ENCODE data around the gene PEAK1.

PEAK1 gene

DNA sequence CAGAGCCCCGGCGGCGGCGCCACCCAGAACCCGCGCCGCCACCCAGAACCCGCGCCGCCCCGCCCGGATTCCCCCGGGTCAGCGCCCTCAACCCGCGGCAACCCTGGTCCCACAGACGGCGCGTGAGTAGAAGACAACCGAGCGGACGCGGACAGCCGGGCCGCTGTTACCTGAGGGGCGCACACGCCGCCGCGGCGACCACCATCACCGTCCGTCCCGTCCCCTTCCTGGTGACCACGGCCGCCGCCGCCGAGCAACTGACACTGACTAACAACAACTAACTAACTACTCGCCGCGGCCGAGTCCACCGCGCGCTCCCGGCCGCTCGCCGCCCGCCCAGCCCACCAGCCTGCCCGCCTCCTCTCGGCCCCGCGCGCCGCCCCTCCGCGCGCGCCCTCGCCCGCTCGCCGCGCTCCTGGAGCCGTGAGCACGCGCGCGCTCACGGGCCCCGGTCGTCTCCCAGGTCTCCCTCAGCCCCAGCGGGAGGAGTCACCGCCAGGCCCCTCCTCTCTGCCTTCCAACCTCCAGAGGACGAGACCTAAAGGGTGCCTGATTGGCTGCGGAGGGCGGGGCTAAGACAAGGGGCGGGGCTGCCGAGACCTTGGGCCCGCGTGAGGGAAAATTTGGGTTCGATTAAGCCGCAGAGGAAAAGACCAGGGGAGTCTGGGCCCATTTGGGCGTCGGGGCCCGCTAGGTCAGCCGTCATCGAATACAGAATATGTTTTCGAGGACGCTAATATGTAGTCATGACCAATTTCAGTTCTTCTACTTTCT is at the start of gene PEAK1:
TSS of gene PEAK1 (minus strand) at position 269 of the 774 bp plus-strand sequence. CDS start 238,178 bp downstream, outside the sequence.
- in situ Hi-C loops (cut with MboI; ENCODE audit: low pct_unique_long_range_greater_than_20kb, low sequenced_read_pairs): no loop called here

DNA sequence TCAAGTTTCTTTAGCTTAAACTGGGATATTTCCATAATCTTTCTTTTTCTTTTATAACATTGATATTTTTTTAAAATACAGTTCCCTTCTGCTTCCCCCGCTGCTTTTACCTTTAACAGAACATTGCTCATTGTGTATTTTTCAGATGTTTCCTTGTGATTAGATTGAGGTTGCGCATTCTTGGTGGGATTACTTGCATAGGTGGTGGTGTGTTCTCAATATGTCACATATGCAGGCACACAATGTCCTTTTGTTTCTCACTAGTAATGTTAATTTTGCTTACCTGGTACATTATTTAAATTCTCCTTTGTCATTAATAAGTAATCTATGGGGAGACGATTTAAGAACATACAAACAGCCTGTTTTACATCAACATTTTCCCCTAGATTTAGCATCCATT is 49.0 kb upstream of the PEAK1 start:
- in situ Hi-C loops (cut with MboI; ENCODE audit: low pct_unique_long_range_greater_than_20kb, low sequenced_read_pairs): no loop called here
- DNase-seq: no peak

More for the DNA sequence above, at the start of gene PEAK1:
- peak; percentile 100 for DNase-seq

- in situ Hi-C loops (cut with MboI; ENCODE audit: low pct_unique_long_range_greater_than_20kb, low sequenced_read_pairs): no loop called here
- no peak for DNase-seq
Measured at GRCh38 chr15:77466521-77466920, 46.6 kb upstream of the PEAK1 start.

DNA sequence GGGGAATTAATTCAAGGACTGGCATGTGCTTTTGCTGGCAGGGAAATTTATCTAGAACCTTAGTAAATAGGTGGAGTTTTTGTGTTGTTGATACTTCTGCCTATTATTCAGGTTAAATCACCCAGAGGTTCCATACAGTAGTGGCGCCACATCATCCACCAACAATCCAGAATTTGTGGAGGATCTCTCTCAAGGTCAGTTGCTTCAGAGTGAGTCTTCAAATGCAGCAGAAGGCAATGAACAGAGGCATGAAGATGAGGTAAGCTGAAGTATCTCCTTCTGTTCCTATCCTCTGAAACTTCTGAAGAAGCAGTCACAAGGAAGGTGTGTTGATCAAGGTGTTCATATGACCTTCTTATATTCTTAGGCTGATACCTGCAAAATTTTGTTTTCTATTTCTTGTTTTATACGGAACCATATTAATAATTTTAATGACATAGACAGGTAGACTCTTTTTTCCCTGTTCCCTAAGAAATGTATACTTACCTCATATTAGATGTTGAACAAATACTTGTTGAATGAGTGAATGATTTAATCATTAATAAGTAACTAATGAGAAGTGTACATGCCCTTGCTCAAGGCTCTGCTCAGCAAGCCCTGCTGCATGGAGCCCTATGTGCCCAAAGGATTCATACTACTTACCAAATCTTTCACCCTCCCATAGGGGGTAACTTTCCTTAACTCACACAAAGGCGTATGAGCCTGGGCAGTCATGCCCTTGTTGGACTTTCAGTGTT is 44.4 kb upstream of the PEAK1 start:
- in situ Hi-C loops (cut with MboI; ENCODE audit: low pct_unique_long_range_greater_than_20kb, low sequenced_read_pairs): no loop called here
- no peak for DNase-seq

- no peak for DNase-seq
- in situ Hi-C loops (cut with MboI; ENCODE audit: low pct_unique_long_range_greater_than_20kb, low sequenced_read_pairs): no loop called here
Measured at GRCh38 chr15:77461486-77461885, 41.6 kb upstream of the PEAK1 start.

GRCh38 chr15:77459031-77459430 is 39.1 kb upstream of the PEAK1 start:
- no peak for DNase-seq
- in situ Hi-C loops (cut with MboI; ENCODE audit: low pct_unique_long_range_greater_than_20kb, low sequenced_read_pairs): no loop called here

GRCh38 chr15:77457905-77458265 is 38.0 kb upstream of the PEAK1 start:
- in situ Hi-C loops (cut with MboI; ENCODE audit: low pct_unique_long_range_greater_than_20kb, low sequenced_read_pairs): no loop called here
- DNase-seq: no peak

- no peak for DNase-seq
- in situ Hi-C loops (cut with MboI; ENCODE audit: low pct_unique_long_range_greater_than_20kb, low sequenced_read_pairs): no loop called here
Measured at GRCh38 chr15:77457191-77457904, 37.4 kb upstream of the PEAK1 start.

DNA sequence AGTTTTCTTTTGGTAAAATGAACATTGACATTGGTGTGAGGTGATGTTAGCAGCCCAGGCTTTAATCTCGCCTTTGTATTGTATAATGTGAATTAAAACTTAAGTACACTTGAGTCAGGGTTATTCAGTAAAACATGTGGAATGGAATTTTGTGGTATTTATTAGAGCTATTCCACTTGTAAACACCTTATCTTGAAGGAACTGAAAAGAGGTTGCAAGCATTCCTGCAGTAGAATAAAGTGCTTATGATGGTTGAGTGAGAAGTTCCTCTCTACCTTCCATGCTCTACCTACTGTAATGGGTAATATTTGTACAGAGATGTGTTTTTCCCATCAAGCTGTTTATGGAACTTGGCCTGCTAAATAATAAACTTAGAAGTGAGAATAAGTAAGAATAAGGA is 36.8 kb upstream of the PEAK1 start:
- in situ Hi-C loops (cut with MboI; ENCODE audit: low pct_unique_long_range_greater_than_20kb, low sequenced_read_pairs): no loop called here
- no peak for DNase-seq

DNA sequence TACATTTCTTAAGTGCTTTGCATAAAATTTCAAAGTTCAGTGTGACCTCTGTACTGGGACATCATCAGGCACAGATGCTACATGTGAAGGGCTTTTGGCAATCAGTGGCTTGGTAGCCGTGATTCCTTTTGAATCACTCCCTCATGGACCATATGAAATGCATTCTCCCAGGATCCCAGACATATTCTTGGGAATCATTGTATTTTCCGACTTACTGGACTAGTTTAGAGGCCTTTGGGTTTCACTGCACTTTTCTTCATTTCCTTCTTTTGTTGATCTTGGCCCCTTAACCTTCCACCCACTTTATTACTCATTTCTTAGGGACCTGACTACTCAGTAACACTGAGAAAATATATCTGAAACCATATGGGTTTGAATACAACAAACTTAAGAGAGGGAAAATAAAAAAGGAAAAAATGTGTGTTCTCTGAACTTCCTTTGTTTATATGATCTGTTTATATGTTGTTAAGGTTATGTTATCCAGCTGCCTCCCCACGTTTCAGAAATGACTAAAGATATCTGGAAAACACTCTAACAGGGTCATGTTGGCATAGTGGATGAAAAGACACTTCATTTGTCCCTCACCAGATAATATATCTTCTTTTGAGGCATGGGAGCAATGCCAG is 35.9 kb upstream of the PEAK1 start:
- in situ Hi-C loops (cut with MboI; ENCODE audit: low pct_unique_long_range_greater_than_20kb, low sequenced_read_pairs): no loop called here
- no peak for DNase-seq

DNA sequence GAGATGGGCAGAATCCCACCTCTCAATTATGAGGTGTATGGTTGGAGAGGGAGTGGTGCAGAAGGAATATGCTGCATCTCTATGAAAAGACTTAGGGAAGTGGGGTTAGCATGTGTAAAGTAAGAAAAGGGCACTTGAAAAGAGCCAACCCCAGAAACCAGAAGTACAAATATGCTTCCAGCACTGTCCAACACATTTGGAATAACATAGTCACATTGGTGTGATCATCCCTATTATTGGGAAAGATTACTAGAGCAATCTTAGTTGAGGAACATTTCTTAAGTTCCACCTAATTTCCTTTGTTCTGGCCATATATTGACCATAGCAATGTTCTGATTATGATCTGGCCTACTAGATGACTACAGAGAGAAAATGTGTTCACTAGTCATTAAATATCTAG is 35.0 kb upstream of the PEAK1 start:
- in situ Hi-C loops (cut with MboI; ENCODE audit: low pct_unique_long_range_greater_than_20kb, low sequenced_read_pairs): no loop called here
- no peak for DNase-seq

GRCh38 chr15:77454265-77454664 is 34.4 kb upstream of the PEAK1 start:
- DNase-seq: no peak
- in situ Hi-C loops (cut with MboI; ENCODE audit: low pct_unique_long_range_greater_than_20kb, low sequenced_read_pairs): no loop called here

GRCh38 chr15:77446840-77447390 is 27.0 kb upstream of the PEAK1 start:
- DNase-seq: peak; percentile 49
- in situ Hi-C loops (cut with MboI; ENCODE audit: low pct_unique_long_range_greater_than_20kb, low sequenced_read_pairs): no loop called here

DNA sequence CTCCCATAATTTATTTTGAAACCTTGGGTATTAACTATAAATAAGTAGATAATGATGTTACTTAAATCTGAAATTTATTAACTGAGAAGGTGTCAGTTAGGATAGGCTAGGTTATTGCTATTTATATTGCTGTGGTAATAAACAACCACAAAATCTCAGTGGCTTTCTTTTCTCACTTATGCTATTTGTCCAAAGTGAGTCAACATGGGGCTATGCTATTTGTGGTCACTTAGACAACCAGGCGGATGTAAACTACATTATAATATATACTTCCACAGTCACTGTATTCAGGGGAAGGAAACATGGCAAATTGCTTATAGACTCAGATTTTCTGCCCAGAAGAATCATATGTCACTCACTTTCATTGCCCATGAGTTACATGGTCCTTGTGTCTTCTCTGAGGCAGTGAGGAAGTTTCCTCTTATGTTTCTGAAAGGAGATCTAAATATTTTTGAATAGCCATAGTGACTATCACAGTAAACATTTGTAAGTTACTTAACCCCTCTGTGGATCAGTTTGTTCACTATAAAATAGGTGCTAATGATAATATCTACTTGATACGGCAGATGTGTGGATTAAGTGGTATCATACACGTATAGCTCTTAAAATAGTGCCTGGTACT is 20.6 kb upstream of the PEAK1 start:
- in situ Hi-C loops (cut with MboI; ENCODE audit: low pct_unique_long_range_greater_than_20kb, low sequenced_read_pairs): no loop called here
- no peak for DNase-seq

GRCh38 chr15:77437264-77437663 is 17.4 kb upstream of the PEAK1 start:
- in situ Hi-C loops (cut with MboI; ENCODE audit: low pct_unique_long_range_greater_than_20kb, low sequenced_read_pairs): no loop called here
- no peak for DNase-seq

DNA sequence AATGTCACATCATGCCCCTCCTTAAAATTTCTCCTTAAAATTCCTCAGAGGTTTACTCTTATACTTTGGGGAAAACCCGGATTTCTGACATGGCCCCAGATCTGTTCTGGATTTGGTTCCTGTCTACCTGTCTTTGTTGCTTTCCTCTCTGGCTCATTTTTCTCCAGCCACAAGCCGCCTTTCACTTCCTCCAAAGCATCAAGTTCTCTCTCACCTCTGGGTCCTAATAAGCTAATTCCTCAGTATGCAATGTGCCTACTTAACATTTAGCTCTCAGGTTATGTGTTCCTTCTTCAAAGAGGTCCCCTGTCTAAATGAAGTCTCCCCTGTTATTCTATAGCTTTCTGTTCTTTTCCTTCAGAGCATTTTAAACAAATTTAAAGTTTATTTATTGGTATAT is 16.9 kb upstream of the PEAK1 start:
- in situ Hi-C loops (cut with MboI; ENCODE audit: low pct_unique_long_range_greater_than_20kb, low sequenced_read_pairs): no loop called here
- no peak for DNase-seq

DNA sequence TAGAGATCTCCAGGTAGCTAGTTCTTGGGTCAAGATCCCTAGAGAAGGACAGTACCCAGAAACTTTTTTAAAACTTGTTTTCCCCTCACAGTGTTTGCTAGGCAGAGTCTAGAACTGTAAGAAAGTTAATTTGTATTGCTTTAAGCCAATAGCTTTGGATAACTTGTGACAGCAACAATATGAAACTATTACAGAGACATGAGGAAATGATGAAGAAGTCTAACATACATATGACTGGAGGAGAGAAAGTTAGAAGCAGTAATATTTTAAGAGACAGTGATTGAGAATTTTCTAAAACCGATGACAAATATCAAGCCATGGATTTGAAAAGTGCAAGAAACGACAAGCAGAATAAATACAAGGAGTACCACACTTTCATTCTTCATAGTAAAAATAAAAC is 10.7 kb upstream of the PEAK1 start:
- in situ Hi-C loops (cut with MboI; ENCODE audit: low pct_unique_long_range_greater_than_20kb, low sequenced_read_pairs): no loop called here
- DNase-seq: no peak

- in situ Hi-C loops (cut with MboI; ENCODE audit: low pct_unique_long_range_greater_than_20kb, low sequenced_read_pairs): no loop called here
Measured at GRCh38 chr15:77430213-77430612, 10.3 kb upstream of the PEAK1 start.

DNA sequence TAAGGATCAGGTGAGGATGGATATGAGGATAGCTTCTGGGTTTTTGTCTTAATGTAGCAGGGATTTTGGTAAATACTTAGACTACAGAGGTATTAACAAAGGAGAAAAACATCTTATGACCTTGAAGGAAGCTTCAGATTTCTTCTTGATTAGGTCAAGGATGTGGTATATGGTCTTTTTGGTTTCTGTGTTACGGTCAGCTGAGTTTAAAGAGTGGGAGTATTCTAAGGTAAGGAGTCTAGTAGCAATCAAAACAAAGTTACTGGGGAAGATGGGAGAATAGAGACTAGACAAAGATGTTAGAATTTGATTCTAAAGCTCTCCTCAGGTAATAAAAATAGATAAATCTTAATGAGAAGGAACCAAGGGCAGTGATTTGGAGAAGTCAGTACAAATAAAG is 7.0 kb upstream of the PEAK1 start:
- in situ Hi-C loops (cut with MboI; ENCODE audit: low pct_unique_long_range_greater_than_20kb, low sequenced_read_pairs): no loop called here

More at GRCh38 chr15:77430213-77430612, 10.3 kb upstream of the PEAK1 start:
- no peak for DNase-seq

More for the DNA sequence above, 7.0 kb upstream of the PEAK1 start:
- DNase-seq: no peak
